SH-SY5Y (cell line): ENCODE data around the gene ARHGAP33.

Experiments
- GATA2 ChIP-seq: IDR thresholded peaks from 2 replicates; pipeline ENCODE4 v1.6.1; 2011; ENCODE audit warnings: mild to moderate bottlenecking, low read depth, low read length
- GATA3 ChIP-seq: IDR thresholded peaks from 2 replicates; pipeline ENCODE4 v1.6.1; 2011; ENCODE audit warnings: low read depth, mild to moderate bottlenecking, low read length, moderate library complexity

- TF ChIP-seq GATA3 (no peak), GATA2 (no peak)
Measured at GRCh38 chr19:35832054-35832453, 56.7 kb downstream of the ARHGAP33 start.
